ENCODE measurements around the gene TBC1D2. TPM values are rescaled to one million over a fixed set of nuclear protein-coding genes. Genes with fewer than 3 reads are reported as not detected.
A peak's percentile ranks its signal among the peaks of the same experiment; 100 is the strongest.

The TBC1D2 gene
- total and polyA plus RNA-seq, 10 of the 15 experiments (the other 5 are each of a cell fraction or from before 2014, with no cell fraction given), result 0.04 to 1.6 (median 1.1) TPM

DNA sequence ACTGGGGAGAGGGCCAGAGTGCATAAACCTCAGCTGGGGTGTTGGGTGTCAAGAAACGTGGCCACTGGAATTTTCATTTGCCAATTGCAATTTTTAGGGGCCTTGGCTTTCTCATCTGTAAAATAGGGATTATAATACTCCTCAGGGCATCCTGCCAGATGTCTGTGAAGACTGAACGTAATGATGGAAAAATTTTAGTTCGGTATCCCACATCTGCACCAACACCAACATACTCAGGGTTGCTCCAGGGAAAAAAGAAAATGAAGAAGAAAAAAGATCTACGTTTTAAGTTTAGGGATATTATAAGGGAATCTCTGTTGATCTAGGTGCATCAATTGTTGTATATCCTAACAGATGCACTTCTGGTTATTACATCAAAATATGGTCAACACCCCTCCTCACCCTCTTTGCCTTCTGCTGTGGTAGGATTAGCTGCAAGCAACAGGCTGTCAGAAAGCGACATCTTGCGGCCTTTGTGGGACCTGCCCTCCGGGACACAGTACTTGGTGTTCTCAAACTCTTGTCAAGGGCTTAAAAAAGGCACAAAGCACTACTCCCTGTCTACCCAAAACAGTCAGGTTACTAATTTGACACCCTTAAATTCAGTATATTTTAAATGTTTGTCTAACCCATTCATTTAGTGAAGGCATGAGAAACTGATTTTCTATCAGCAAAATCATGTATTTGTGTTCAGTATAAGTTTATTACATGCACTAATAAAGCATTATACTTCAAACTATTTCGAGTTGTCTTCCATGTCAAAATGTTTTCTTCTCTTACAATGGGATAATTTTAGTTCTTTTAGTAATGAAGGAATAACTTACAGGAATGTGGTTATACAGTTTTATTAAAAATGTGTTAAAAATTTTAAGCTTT, 8.3 kb upstream of the TBC1D2 start:
- H3K27me3 ChIP-seq (replicated peaks in 1 of 2; ENCODE audit: control insufficient read depth in 2 of 2, insufficient read depth in 2 of 2, low read length in 1 of 2), result no peaks in the 10 kb centered on the region
- ChIA-PET CTCF (interaction anchor here (0.7 to 2.9 kb wide), 21 partner anchors 10 to 552 kb away, joined by 3 to 41 read pairs (median 4); partner anchors contain the start of genes TRIM14 and TRMO), RAD21 (ENCODE audit: unreplicated experiment) (interaction anchor here (0.6 to 2.5 kb wide), 9 partner anchors 8 to 341 kb away, joined by 3 to 15 read pairs (median 4); partner anchors contain the start of genes TBC1D2, TRIM14 and TRMO), SMC1A (ENCODE audit: uncharacterized antibody, unreplicated experiment) (interaction anchor here (0.6 to 3.0 kb wide), 14 partner anchors 58 to 1821 kb away, joined by 3 to 23 read pairs (median 4); partner anchors contain the start of gene TRIM14), POLR2A (interaction anchor here (0.9 kb wide), 1 partner anchor 205 kb away, joined by 3 read pairs; no protein-coding TSS in a partner anchor)
- BruUV-seq (replicated peaks), result no TSS peak
- ATAC-seq (peak; percentile 100), DNase-seq (ENCODE audit: low read depth, low spot score) (peak; percentile 40), FAIRE-seq (peak; percentile 97)
- no peaks in the 10 kb centered on the region for H3K4me1 ChIP-seq (ENCODE audit: control insufficient read depth, insufficient read depth, low read length)
- H3K27ac ChIP-seq (ENCODE audit: control insufficient read depth, insufficient read depth), result no peak overlapping the region
- H3K4me2 ChIP-seq (ENCODE audit: control insufficient read depth, insufficient read depth), result no peak overlapping the region
- H3K9ac ChIP-seq (ENCODE audit: control insufficient read depth, insufficient read depth, low read length), result no peak overlapping the region
- in situ Hi-C loops (cut with MboI), result loop anchor here (5.0 to 10.0 kb wide), 2 partner anchors 191 to 539 kb away; no protein-coding TSS in a partner anchor
- intact Hi-C loops (cut with micrococcal nuclease; ENCODE audit: unreplicated experiment), result loop anchor here (1.0 to 10.0 kb wide), 5 partner anchors 58 to 549 kb away; no protein-coding TSS in a partner anchor
- H3K4me3 ChIP-seq, result no peak overlapping the region
- H2AFZ ChIP-seq (ENCODE audit: control insufficient read depth, low read depth, low read length), result no peak overlapping the region
- no peaks in the 10 kb centered on the region for H4K20me1 ChIP-seq (ENCODE audit: control insufficient read depth, insufficient read depth)
- no peaks in the 10 kb centered on the region for H3K79me2 ChIP-seq (ENCODE audit: control insufficient read depth, insufficient read depth, low read length)
- no peaks in the 10 kb centered on the region for H3K9me3 ChIP-seq (replicated peaks; ENCODE audit: control insufficient read depth, insufficient read depth, low read length)
- WGBS (ENCODE audit: insufficient coverage, insufficient replicate concordance, low lambda C conversion rate, missing lambda C conversion rate), result 19% methylated on average over 8 of the region's 8 CpGs
- no peaks in the 10 kb centered on the region for H3K36me3 ChIP-seq (ENCODE audit: control insufficient read depth in 2 of 2, insufficient read depth in 2 of 2, low read length in 1 of 2)
- TF ChIP-seq POLR2A (IDR thresholded peaks at IDR 0.05; ENCODE audit: low read depth, low read length) (no peak), TAF1 (IDR thresholded peaks at IDR 0.05; ENCODE audit: borderline replicate concordance, low read depth, low read length) (no peak), ATF7 (IDR thresholded peaks at IDR 0.05; ENCODE audit: low read depth) (no peak), CBX3 (IDR thresholded peaks at IDR 0.05; ENCODE audit: borderline replicate concordance, low read depth) (no peak), KLF5 (IDR thresholded peaks at IDR 0.05; ENCODE audit: partially characterized antibody) (no peak), EED (IDR thresholded peaks at IDR 0.05; ENCODE audit: low read depth) (no peak), RBBP5 (conservative IDR thresholded peaks at IDR 0.05) (no peak), TCF3 (IDR thresholded peaks at IDR 0.05; ENCODE audit: borderline replicate concordance, insufficient read depth, low read depth, low read length) (no peak), NR2F1 (conservative IDR thresholded peaks at IDR 0.05) (no peak), RUNX3 (IDR thresholded peaks at IDR 0.05; ENCODE audit: low read length) (peak; percentile 47; the same call in 1 of the 2 replicates), GABPA (IDR thresholded peaks at IDR 0.05; ENCODE audit: low read depth) (no peak), SMC3 (IDR thresholded peaks at IDR 0.05; ENCODE audit: borderline replicate concordance, low read length) (peak; percentile 97), SMARCA5 (IDR thresholded peaks at IDR 0.05) (0 out of 2 replicates have a peak, but pooled peaks have one; percentile 50), PAX5 (IDR thresholded peaks at IDR 0.05; ENCODE audit: borderline replicate concordance, low read depth, low read length) (no peak), RB1 (IDR thresholded peaks at IDR 0.05; ENCODE audit: borderline replicate concordance) (no peak), HDAC2 (IDR thresholded peaks at IDR 0.05) (no peak), CREB1 (IDR thresholded peaks at IDR 0.05; ENCODE audit: low read depth) (no peak), RFX5 (IDR thresholded peaks at IDR 0.05; ENCODE audit: low read depth, low read length) (no peak), CREM (IDR thresholded peaks at IDR 0.05; ENCODE audit: low read depth) (no peak)
- TF ChIP-seq, protein P1, sequence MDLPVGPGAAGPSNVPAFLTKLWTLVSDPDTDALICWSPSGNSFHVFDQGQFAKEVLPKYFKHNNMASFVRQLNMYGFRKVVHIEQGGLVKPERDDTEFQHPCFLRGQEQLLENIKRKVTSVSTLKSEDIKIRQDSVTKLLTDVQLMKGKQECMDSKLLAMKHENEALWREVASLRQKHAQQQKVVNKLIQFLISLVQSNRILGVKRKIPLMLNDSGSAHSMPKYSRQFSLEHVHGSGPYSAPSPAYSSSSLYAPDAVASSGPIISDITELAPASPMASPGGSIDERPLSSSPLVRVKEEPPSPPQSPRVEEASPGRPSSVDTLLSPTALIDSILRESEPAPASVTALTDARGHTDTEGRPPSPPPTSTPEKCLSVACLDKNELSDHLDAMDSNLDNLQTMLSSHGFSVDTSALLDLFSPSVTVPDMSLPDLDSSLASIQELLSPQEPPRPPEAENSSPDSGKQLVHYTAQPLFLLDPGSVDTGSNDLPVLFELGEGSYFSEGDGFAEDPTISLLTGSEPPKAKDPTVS (IDR thresholded peaks at IDR 0.05; ENCODE audit: low read depth, low read length), result no peak
- TF ChIP-seq, protein P2, sequence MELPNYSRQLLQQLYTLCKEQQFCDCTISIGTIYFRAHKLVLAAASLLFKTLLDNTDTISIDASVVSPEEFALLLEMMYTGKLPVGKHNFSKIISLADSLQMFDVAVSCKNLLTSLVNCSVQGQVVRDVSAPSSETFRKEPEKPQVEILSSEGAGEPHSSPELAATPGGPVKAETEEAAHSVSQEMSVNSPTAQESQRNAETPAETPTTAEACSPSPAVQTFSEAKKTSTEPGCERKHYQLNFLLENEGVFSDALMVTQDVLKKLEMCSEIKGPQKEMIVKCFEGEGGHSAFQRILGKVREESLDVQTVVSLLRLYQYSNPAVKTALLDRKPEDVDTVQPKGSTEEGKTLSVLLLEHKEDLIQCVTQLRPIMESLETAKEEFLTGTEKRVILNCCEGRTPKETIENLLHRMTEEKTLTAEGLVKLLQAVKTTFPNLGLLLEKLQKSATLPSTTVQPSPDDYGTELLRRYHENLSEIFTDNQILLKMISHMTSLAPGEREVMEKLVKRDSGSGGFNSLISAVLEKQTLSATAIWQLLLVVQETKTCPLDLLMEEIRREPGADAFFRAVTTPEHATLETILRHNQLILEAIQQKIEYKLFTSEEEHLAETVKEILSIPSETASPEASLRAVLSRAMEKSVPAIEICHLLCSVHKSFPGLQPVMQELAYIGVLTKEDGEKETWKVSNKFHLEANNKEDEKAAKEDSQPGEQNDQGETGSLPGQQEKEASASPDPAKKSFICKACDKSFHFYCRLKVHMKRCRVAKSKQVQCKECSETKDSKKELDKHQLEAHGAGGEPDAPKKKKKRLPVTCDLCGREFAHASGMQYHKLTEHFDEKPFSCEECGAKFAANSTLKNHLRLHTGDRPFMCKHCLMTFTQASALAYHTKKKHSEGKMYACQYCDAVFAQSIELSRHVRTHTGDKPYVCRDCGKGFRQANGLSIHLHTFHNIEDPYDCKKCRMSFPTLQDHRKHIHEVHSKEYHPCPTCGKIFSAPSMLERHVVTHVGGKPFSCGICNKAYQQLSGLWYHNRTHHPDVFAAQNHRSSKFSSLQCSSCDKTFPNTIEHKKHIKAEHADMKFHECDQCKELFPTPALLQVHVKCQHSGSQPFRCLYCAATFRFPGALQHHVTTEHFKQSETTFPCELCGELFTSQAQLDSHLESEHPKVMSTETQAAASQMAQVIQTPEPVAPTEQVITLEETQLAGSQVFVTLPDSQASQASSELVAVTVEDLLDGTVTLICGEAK (IDR thresholded peaks at IDR 0.05; ENCODE audit: borderline replicate concordance), result no peak
